ENCODE results near the gene GPR82. TPM values are rescaled to one million over a fixed set of nuclear protein-coding genes. Genes with fewer than 3 reads are reported as not detected.

GPR82 gene
- total RNA-seq, 1 experiment from 2014 or later: not detected

DNA sequence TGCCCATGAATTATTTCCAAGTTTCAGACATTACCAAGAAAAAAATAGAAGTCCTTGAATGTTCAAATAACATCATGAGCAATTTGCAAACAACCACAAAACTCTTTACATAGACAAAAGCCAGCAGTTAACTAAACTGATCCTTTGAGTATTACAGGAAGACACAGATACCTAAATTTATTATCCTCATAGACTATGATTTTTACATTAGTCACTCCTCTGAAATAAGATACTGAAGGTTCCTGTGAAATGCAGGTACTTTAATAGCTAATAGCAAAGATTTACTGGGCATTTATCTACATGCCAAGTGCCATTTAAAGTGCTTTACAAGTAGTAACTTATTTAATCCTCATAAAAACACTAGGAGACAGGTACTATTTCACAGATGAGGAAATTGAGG lies 37.7 kb downstream of the GPR82 start:
- no peaks in the 10 kb centered on the region for H3K36me3 ChIP-seq (ENCODE audit: control insufficient read depth, insufficient read depth, low read length)
- Mint-ChIP-seq H3K27me3 (ENCODE audit: insufficient read depth, unreplicated experiment) (no peaks in the 10 kb centered on the region), H3K4me3 (ENCODE audit: unreplicated experiment) (no peak overlapping the region), H3K9me3 (ENCODE audit: unreplicated experiment) (no peaks in the 10 kb centered on the region), H3K4me1 (ENCODE audit: low read depth, unreplicated experiment) (no peaks in the 10 kb centered on the region), H3K36me3 (ENCODE audit: insufficient read depth, unreplicated experiment) (peaks cover 28% of the 10 kb centered on the region), H3K27ac (ENCODE audit: unreplicated experiment) (no peak overlapping the region)
- TF ChIP-seq, protein P1, sequence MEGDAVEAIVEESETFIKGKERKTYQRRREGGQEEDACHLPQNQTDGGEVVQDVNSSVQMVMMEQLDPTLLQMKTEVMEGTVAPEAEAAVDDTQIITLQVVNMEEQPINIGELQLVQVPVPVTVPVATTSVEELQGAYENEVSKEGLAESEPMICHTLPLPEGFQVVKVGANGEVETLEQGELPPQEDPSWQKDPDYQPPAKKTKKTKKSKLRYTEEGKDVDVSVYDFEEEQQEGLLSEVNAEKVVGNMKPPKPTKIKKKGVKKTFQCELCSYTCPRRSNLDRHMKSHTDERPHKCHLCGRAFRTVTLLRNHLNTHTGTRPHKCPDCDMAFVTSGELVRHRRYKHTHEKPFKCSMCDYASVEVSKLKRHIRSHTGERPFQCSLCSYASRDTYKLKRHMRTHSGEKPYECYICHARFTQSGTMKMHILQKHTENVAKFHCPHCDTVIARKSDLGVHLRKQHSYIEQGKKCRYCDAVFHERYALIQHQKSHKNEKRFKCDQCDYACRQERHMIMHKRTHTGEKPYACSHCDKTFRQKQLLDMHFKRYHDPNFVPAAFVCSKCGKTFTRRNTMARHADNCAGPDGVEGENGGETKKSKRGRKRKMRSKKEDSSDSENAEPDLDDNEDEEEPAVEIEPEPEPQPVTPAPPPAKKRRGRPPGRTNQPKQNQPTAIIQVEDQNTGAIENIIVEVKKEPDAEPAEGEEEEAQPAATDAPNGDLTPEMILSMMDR (IDR thresholded peaks at IDR 0.05; ENCODE audit: insufficient read depth in 1 of 2, low read depth in 1 of 2, low read length in 1 of 2, severe bottlenecking in 1 of 2, unreplicated experiment in 1 of 2): no peak
- H3K27me3 ChIP-seq (replicated peaks; ENCODE audit: control insufficient read depth, insufficient read depth, low read length): no peaks in the 10 kb centered on the region
- no peak overlapping the region for H3K4me3 ChIP-seq (ENCODE audit: low read depth, low read length)
- no TSS peak for BruUV-seq (replicated peaks)
- intact Hi-C loops (cut with micrococcal nuclease; ENCODE audit: unreplicated experiment): no loop called here
- H3K9me3 ChIP-seq: no peaks in the 10 kb centered on the region
- POLR2A ChIA-PET: no interaction called here
- CTCF ChIA-PET: no interaction called here
- peaks cover 5% of the 10 kb centered on the region; the same call in 1 of the 2 replicates for H3K4me1 ChIP-seq
- DNase-seq: no peak

- no peaks in the 10 kb centered on the region for H3K27me3 Mint-ChIP-seq (ENCODE audit: insufficient read depth, unreplicated experiment)
- CTCF ChIA-PET: no interaction called here
- no peak overlapping the region for H3K27ac Mint-ChIP-seq (ENCODE audit: unreplicated experiment)
These were observed 55.1 kb downstream of the GPR82 start for GRCh38 chrX:41779030-41779564.

More at GRCh38 chrX:41779030-41779564, 55.1 kb downstream of the GPR82 start:
- no peaks in the 10 kb centered on the region for H3K9me3 Mint-ChIP-seq (ENCODE audit: unreplicated experiment)
- DNase-seq: peak in 1 of 2 experiments; percentile 6
- Histone ChIP-seq H3K4me3 (ENCODE audit: low read depth, low read length) (no peak overlapping the region), H3K9me3 (no peaks in the 10 kb centered on the region), H3K4me1 (0 out of 2 replicates have a peak, but pooled peaks cover 9% of the 10 kb centered on the region), H3K27me3 (replicated peaks; ENCODE audit: control insufficient read depth, insufficient read depth, low read length) (no peaks in the 10 kb centered on the region), H3K36me3 (ENCODE audit: control insufficient read depth, insufficient read depth, low read length) (no peaks in the 10 kb centered on the region)
- TF ChIP-seq, protein P1 (IDR thresholded peaks at IDR 0.05; ENCODE audit: insufficient read depth in 1 of 2, low read depth in 1 of 2, low read length in 1 of 2, severe bottlenecking in 1 of 2, unreplicated experiment in 1 of 2): no peak
- intact Hi-C loops (cut with micrococcal nuclease; ENCODE audit: unreplicated experiment): no loop called here
- peaks cover 17% of the 10 kb centered on the region for H3K36me3 Mint-ChIP-seq (ENCODE audit: insufficient read depth, unreplicated experiment)
- H3K4me1 Mint-ChIP-seq (ENCODE audit: low read depth, unreplicated experiment): no peaks in the 10 kb centered on the region
- H3K4me3 Mint-ChIP-seq (ENCODE audit: unreplicated experiment): no peak overlapping the region
- BruUV-seq (replicated peaks): no TSS peak
- POLR2A ChIA-PET: no interaction called here

Other genes with a start within 250 kb of the GPR82 start
- not detected in 2 replicates for gene GPR34, start 35.2 kb upstream of the GPR82 start, total RNA-seq (2022)
- gene CASK, start 199.4 kb downstream of the GPR82 start, total RNA-seq (2022): 163 and 174 TPM in 2 replicates

Measured in Caco-2 (cell line).